Fibroblast of the aortic adventitia (primary cell): ENCODE data around the gene TPK1. TPM values are rescaled to one million over a fixed set of nuclear protein-coding genes. Genes with fewer than 3 reads are reported as not detected.
"Not testable (repeated sequence)": the region's sequence is repeated elsewhere in the genome, so short reads cannot be mapped to it uniquely, and the experiment has no call there.

Experiments used
- DNase-seq: peaks from one replicate; pipeline ENCODE4 v3.0.0-alpha.2; 2010; ENCODE audit warnings: low read depth
- H3K4me3 ChIP-seq: 2 replicates; pipeline ENCODE4 v1.5.1; 2011; ENCODE audit warnings: low read depth, mild to moderate bottlenecking, control low read depth, low read length, moderate library complexity
- CTCF ChIP-seq: IDR thresholded peaks from 2 replicates; pipeline ENCODE4 v1.5.1; 2011; ENCODE audit warnings: mild to moderate bottlenecking, low read length, control low read depth, inconsistent platforms; ENCODE audit not compliant: insufficient read depth
- total RNA-seq: library from RNA; depleted of rRNA; stranded (reverse); fragments of >200 nt; gene quantifications from 2 replicates; pipeline ENCODE4 v1.2.3, GENCODE V29; 2012; ENCODE audit warnings: low replicate concordance

The TPK1 gene
- total RNA-seq, 1 donor, result 7.6 TPM

GRCh38 chr7:144731661-144732351 is 104.0 kb downstream of the TPK1 start:
- TF ChIP-seq CTCF, result no peak
- peak; percentile 73 for DNase-seq
- no peak overlapping the region for H3K4me3 ChIP-seq

DNA sequence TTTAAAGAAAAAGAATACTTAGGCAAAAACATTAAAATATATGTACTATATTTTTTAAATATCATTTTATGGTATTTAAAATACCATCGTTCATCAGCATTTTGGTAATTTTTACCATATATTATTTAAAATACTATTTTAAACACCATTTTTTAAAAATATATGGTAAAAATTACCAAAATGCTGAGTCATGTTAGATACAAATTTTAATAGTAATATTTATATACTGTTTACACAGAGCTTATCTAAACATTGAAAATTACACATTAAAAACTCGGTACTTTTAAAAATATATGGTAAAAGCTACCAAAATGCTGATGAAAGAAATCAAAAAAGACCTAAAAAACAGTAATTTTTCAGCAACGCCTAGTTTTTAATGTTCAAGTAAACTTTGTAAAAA is 105.6 kb downstream of the TPK1 start:
- DNase-seq, result no peak
- H3K4me3 ChIP-seq, result no peak overlapping the region
- no peak for TF ChIP-seq CTCF

- no peak overlapping the region for H3K4me3 ChIP-seq
- TF ChIP-seq CTCF, result no peak
- no peak for DNase-seq
Measured at GRCh38 chr7:144729226-144729625, 106.6 kb downstream of the TPK1 start.

GRCh38 chr7:144728551-144728950 is 107.3 kb downstream of the TPK1 start:
- DNase-seq, result peak; percentile 49
- H3K4me3 ChIP-seq, result no peak overlapping the region
- TF ChIP-seq CTCF, result no peak

DNA sequence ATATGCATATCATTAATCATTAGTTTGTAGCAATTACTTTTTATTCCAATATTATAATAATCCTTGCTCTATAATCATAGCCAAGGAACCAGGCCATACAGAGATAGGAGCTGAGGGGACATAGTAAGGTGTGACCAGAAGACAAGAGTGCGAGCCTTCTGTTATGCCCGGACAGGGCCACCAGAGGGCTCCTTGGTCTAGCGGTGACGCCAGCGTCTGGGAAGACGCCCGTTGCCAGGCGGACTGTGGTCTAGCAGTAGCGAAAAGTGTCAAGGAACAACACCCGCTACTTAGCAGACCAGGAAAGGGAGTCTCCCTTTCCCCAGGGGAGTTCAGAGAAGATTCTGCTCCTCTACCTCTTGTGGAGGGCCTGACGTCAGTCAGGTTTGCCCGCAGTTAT is 109.0 kb downstream of the TPK1 start:
- H3K4me3 ChIP-seq, DNase-seq: not testable (repeated sequence)

DNA sequence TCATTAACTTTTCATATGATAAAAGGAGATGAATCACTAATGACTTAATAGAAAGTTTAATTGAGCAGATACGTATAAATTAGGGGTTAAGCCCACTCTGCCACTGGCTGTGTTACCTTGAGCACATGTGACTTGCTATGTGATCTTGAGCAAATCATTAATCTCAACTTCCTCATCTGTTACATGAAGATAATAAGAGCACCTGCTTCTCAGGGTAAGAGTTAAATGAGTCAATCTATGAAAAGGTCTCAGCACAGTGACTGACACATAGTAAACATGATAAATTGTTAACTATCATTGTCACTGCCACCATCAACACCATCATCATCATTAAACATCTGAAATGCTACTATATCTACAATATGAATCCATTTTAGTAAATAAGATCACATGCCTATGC is 110.8 kb downstream of the TPK1 start:
- no peak overlapping the region for H3K4me3 ChIP-seq
- no peak for DNase-seq

GRCh38 chr7:144723301-144723700 is 112.6 kb downstream of the TPK1 start:
- no peak for TF ChIP-seq CTCF
- no peak overlapping the region for H3K4me3 ChIP-seq
- no peak for DNase-seq

More for the DNA sequence above, 110.8 kb downstream of the TPK1 start:
- TF ChIP-seq CTCF, result no peak
